Measurements from ENCODE around the gene CD2AP. TPM values are rescaled to one million over a fixed set of nuclear protein-coding genes. Genes with fewer than 3 reads are reported as not detected.
"Not testable (repeated sequence)": the region's sequence is repeated elsewhere in the genome, so short reads cannot be mapped to it uniquely, and the experiment has no call there.

Gene CD2AP
- total RNA-seq, 4 donors from 2014 or later: 23.4 to 33.9 (median 30.4) TPM

DNA sequence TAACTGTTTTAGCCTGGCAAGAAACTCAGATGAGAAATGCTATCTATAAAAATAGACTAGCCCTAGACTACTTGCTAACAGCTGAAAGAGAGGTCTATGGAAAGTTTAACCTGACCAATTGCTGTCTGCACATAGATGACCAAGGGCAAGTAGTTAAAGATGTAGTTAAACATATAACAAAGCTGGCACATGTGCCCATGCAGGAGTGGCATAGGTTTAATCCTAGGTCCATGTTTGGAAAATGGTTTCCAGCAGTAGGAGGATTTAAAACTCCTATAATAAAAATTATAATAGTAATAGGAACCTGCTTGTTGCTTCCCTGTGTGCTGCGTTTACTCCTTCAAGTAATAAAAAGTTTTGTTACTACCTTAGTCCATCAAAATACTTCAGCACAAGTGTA is 169.6 kb downstream of the CD2AP start:
- no peaks in the 10 kb centered on the region for H3K27me3 ChIP-seq
- intact Hi-C loops (cut with DNase I): no loop called here
- H3K9me3 ChIP-seq: no peaks in the 10 kb centered on the region
- H3K4me1 ChIP-seq: peaks cover 0 to 23% (median 0%) of the 10 kb centered on the region in 3 donors
- no peak overlapping the region for H3K27ac ChIP-seq
- WGBS, 2 donors: 87 to 100% methylated on average over 1 of the region's 1 CpG
- H3K4me3 ChIP-seq: no peak overlapping the region
- DNase-seq: no peak
- no peaks in the 10 kb centered on the region for H3K36me3 ChIP-seq
- no peak for TF ChIP-seq CTCF (IDR thresholded peaks at IDR 0.05)

DNA sequence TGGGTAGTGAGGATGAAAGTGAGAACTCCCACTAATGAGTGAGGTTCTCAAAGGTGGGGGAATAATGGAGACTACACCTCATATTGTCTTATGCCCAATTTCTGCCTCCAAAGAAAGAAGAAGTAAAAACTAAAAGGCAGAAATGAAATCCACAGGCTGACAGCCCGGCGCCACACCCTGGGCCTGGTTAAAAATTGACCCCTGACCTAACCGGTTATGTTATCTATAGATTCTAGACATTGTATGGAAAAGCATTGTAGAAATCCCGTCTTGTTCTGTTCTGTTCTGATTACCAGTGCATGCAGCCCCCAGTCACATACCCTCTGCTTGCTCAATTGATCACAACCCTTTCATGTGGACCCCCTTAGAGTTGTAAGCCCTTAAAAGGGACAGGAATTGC is 170.0 kb downstream of the CD2AP start:
- H3K4me1 ChIP-seq: peaks cover 0 to 23% (median 0%) of the 10 kb centered on the region in 3 donors
- H3K36me3 ChIP-seq; H3K4me3 ChIP-seq; H3K27ac ChIP-seq; DNase-seq; intact Hi-C loops (cut with DNase I); H3K27me3 ChIP-seq; H3K9me3 ChIP-seq: not testable (repeated sequence)
- 77 to 88% methylated on average over 4 of the region's 4 CpGs for WGBS, 2 donors

- H3K4me1 ChIP-seq: peaks cover 0 to 23% (median 0%) of the 10 kb centered on the region in 3 donors
- no peaks in the 10 kb centered on the region for H3K36me3 ChIP-seq
- H3K27me3 ChIP-seq: no peaks in the 10 kb centered on the region
- intact Hi-C loops (cut with DNase I): no loop called here
- no peak for DNase-seq
- no peak for TF ChIP-seq CTCF (IDR thresholded peaks at IDR 0.05)
- no peak for TF ChIP-seq POLR2A (IDR thresholded peaks at IDR 0.05)
- H3K4me3 ChIP-seq: no peak overlapping the region
- H3K9me3 ChIP-seq: no peaks in the 10 kb centered on the region
- WGBS, 2 donors: 76 to 77% methylated on average over 2 of the region's 2 CpGs
- H3K27ac ChIP-seq: no peak overlapping the region
These were observed 170.4 kb downstream of the CD2AP start for GRCh38 chr6:47648031-47648430.

- H3K27ac ChIP-seq: peak overlapping the region in 1 of 4 donors; percentile 48
These were observed 173.2 kb downstream of the CD2AP start for GRCh38 chr6:47650553-47651432.

DNA sequence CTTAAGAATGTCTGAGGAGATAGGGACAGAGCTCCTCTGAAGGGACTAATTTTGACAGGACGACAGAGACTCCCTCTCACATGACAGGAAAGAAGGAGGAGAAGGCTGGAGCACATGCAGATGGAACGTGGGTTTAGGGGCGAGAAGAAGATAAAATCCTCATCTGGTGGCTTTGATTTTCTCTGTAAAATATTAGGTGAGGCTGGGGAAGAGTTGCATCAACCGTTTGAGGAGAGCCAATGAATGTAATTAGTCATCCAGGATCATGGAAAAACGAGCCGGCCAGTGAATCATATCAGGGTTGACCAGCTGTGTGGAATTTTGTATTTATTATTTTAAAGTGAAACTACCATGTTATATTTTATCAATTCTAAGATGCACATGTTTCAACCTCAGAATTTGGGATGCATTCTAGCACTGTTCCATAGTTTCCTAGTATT is 173.9 kb downstream of the CD2AP start:
- DNase-seq: no peak
- Histone ChIP-seq H3K9me3 (no peaks in the 10 kb centered on the region), H3K4me1 (peaks cover 2 to 32% (median 4%) of the 10 kb centered on the region in 3 donors), H3K27me3 (no peaks in the 10 kb centered on the region), H3K27ac (peak overlapping the region in 1 of 4 donors; percentile 48), H3K4me3 (no peak overlapping the region), H3K36me3 (no peaks in the 10 kb centered on the region)
- intact Hi-C loops (cut with DNase I): no loop called here
- 25 to 28% methylated on average over 6 of the region's 6 CpGs for WGBS, 2 donors
- TF ChIP-seq CTCF (IDR thresholded peaks at IDR 0.05): no peak
- TF ChIP-seq POLR2A (IDR thresholded peaks at IDR 0.05): no peak

More at GRCh38 chr6:47650553-47651432, 173.2 kb downstream of the CD2AP start:
- H3K36me3 ChIP-seq: no peaks in the 10 kb centered on the region
- intact Hi-C loops (cut with DNase I): no loop called here
- peaks cover 0 to 24% (median 0%) of the 10 kb centered on the region in 3 donors for H3K4me1 ChIP-seq
- no peaks in the 10 kb centered on the region for H3K9me3 ChIP-seq
- no peak overlapping the region for H3K4me3 ChIP-seq
- DNase-seq: no peak
- no peaks in the 10 kb centered on the region for H3K27me3 ChIP-seq
- 66 to 72% methylated on average over 3 of the region's 3 CpGs for WGBS, 2 donors
- TF ChIP-seq CTCF (IDR thresholded peaks at IDR 0.05) (no peak), POLR2A (IDR thresholded peaks at IDR 0.05) (no peak)
